ENCODE data around the gene GPR146. TPM values are rescaled to one million over a fixed set of nuclear protein-coding genes. Genes with fewer than 3 reads are reported as not detected.

Gene GPR146
- total RNA-seq, 1 experiment from 2014 or later: 0.95 TPM

DNA sequence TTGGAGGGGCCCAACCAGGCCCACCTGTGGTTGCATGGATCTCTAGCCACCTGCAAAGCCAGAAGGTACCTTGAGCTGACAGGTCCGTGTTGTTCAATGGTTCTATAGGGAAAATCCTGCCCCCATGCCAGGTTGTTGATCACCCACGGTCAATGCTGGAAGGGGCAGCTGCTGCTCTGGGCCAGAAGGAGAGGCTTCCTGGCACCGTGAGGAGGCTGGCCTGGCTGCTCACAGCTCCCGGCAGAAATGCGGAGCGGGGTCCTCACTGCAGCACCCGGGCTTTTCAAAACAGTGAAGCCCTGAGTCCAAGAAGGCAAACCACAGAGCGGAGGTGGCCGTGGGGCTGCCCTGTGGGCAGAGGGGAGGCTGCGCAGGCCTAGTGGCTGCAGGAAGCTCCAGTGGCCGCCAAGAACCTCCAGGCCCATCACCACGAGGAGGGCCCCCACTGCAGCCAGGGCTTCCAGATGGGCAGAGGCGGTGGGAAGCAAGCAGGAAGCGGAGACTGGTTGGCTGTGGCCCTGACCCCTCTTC, 25.0 kb upstream of the GPR146 start:
- Histone ChIP-seq H3K27me3 (replicated peaks; ENCODE audit: insufficient read depth, low read depth, low read length, poor library complexity) (no peaks in the 10 kb centered on the region), H3K4me1 (ENCODE audit: insufficient read depth, low read length, poor library complexity, severe bottlenecking) (peaks cover 5% of the 10 kb centered on the region), H3K27ac (ENCODE audit: low read depth, low read length, poor library complexity, severe bottlenecking) (no peak overlapping the region), H3K4me3 (ENCODE audit: low read depth, low read length, poor library complexity, severe bottlenecking) (no peak overlapping the region), H3K9me3 (ENCODE audit: low read depth, low read length, poor library complexity, severe bottlenecking) (no peaks in the 10 kb centered on the region), H3K36me3 (ENCODE audit: insufficient read depth, low read length, poor library complexity, severe bottlenecking) (peaks cover 3% of the 10 kb centered on the region)
- ChIA-PET POLR2A (ENCODE audit: low non-redundant PET) (no interaction called here), CTCF (no interaction called here)
- TF ChIP-seq CTCF (conservative IDR thresholded peaks at IDR 0.05; ENCODE audit: low read depth, low read length) (no peak), EZH2 (IDR thresholded peaks at IDR 0.05; ENCODE audit: borderline replicate concordance, low read depth, low read length, poor library complexity, severe bottlenecking) (no peak)
- intact Hi-C loops (cut with micrococcal nuclease; ENCODE audit: unreplicated experiment): no loop called here
- no peak for DNase-seq (ENCODE audit: low spot score)
- BruUV-seq (replicated peaks): no TSS peak

GRCh38 chr7:1019789-1020610, 24.3 kb upstream of the GPR146 start:
- CTCF ChIA-PET: interaction anchor here (0.7 kb wide), 1 partner anchor 45 kb away, joined by 3 read pairs; no protein-coding TSS in a partner anchor
- TF ChIP-seq CTCF (conservative IDR thresholded peaks at IDR 0.05; ENCODE audit: low read depth, low read length) (no peak), EZH2 (IDR thresholded peaks at IDR 0.05; ENCODE audit: borderline replicate concordance, low read depth, low read length, poor library complexity, severe bottlenecking) (no peak)
- POLR2A ChIA-PET (ENCODE audit: low non-redundant PET): no interaction called here

GRCh38 chr7:1020849-1021251, 23.5 kb upstream of the GPR146 start:
- POLR2A ChIA-PET (ENCODE audit: low non-redundant PET): no interaction called here
- H3K4me1 ChIP-seq (ENCODE audit: insufficient read depth, low read length, poor library complexity, severe bottlenecking): peaks cover 8% of the 10 kb centered on the region
- BruUV-seq (replicated peaks): no TSS peak
- no peak for DNase-seq (ENCODE audit: low spot score)
- TF ChIP-seq CTCF (conservative IDR thresholded peaks at IDR 0.05; ENCODE audit: low read depth, low read length) (0 out of 2 replicates have a peak, but pooled peaks have one; percentile 20), EZH2 (IDR thresholded peaks at IDR 0.05; ENCODE audit: borderline replicate concordance, low read depth, low read length, poor library complexity, severe bottlenecking) (no peak)
- no peak overlapping the region for H3K4me3 ChIP-seq (ENCODE audit: low read depth, low read length, poor library complexity, severe bottlenecking)
- H3K27ac ChIP-seq (ENCODE audit: low read depth, low read length, poor library complexity, severe bottlenecking): no peak overlapping the region
- H3K9me3 ChIP-seq (ENCODE audit: low read depth, low read length, poor library complexity, severe bottlenecking): no peaks in the 10 kb centered on the region
- CTCF ChIA-PET: interaction anchor here (0.7 kb wide), 1 partner anchor 44 kb away, joined by 3 read pairs; no protein-coding TSS in a partner anchor
- no peaks in the 10 kb centered on the region for H3K27me3 ChIP-seq (replicated peaks; ENCODE audit: insufficient read depth, low read depth, low read length, poor library complexity)
- peaks cover 8% of the 10 kb centered on the region for H3K36me3 ChIP-seq (ENCODE audit: insufficient read depth, low read length, poor library complexity, severe bottlenecking)
- intact Hi-C loops (cut with micrococcal nuclease; ENCODE audit: unreplicated experiment): no loop called here

More at GRCh38 chr7:1019789-1020610, 24.3 kb upstream of the GPR146 start:
- Histone ChIP-seq H3K4me1 (ENCODE audit: insufficient read depth, low read length, poor library complexity, severe bottlenecking) (peaks cover 8% of the 10 kb centered on the region), H3K9me3 (ENCODE audit: low read depth, low read length, poor library complexity, severe bottlenecking) (no peaks in the 10 kb centered on the region), H3K27ac (ENCODE audit: low read depth, low read length, poor library complexity, severe bottlenecking) (no peak overlapping the region), H3K36me3 (ENCODE audit: insufficient read depth, low read length, poor library complexity, severe bottlenecking) (peaks cover 3% of the 10 kb centered on the region), H3K4me3 (ENCODE audit: low read depth, low read length, poor library complexity, severe bottlenecking) (no peak overlapping the region), H3K27me3 (replicated peaks; ENCODE audit: insufficient read depth, low read depth, low read length, poor library complexity) (no peaks in the 10 kb centered on the region)
- BruUV-seq (replicated peaks): no TSS peak
- no peak for DNase-seq (ENCODE audit: low spot score)
- intact Hi-C loops (cut with micrococcal nuclease; ENCODE audit: unreplicated experiment): no loop called here

All from A673 (cell line).